ENCODE data around the gene ATF7.
"Not testable (repeated sequence)": the region's sequence is repeated elsewhere in the genome, so short reads cannot be mapped to it uniquely, and the experiment has no call there.

ATF7 gene

DNA sequence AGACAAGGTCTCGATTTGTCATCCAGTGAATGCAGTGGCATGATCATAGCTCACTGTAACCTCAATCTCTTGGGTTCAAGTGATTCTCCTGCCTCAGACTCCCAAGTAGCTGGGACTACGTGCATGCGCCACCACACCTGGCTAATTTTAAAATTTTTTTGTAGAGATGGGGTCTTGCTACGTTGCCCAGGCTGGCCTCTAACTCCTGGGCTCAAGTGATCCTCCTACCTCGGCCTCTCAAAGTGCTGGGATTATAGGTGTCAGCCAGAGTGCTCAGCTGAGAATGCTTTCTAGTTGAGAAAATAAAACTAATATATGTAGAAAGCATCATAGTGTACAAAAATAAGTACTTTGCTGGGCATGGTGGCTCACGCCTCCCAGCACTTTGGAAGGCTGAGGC, 77.8 kb downstream of the ATF7 start:
- H3K27me3 ChIP-seq (ENCODE audit: control insufficient read depth in 3 of 3, insufficient read depth in 3 of 3, low read depth in 1 of 3, low read length in 3 of 3); H3K4me2 ChIP-seq (ENCODE audit: insufficient read depth, low read length, poor library complexity, severe bottlenecking); H4K91ac ChIP-seq (ENCODE audit: low read depth, low read length, poor library complexity); H3K4me3 ChIP-seq (ENCODE audit: low read length in 2 of 2); H3K18ac ChIP-seq (ENCODE audit: low read length); H2BK12ac ChIP-seq (ENCODE audit: low read length); H2AFZ ChIP-seq (ENCODE audit: low read length); H3K27ac ChIP-seq (replicated peaks; ENCODE audit: low read length); H2BK15ac ChIP-seq (ENCODE audit: low read length); H3K4me1 ChIP-seq (ENCODE audit: control insufficient read depth in 2 of 2, insufficient read depth in 1 of 2, low read depth in 1 of 2, low read length in 2 of 2); H3K14ac ChIP-seq (ENCODE audit: low read length); DNase-seq (ENCODE audit: low spot score); H3K9ac ChIP-seq (ENCODE audit: low read depth, low read length, poor library complexity); H2BK5ac ChIP-seq (ENCODE audit: low read length); H3K9me3 ChIP-seq (replicated peaks in 1 of 2; ENCODE audit: control insufficient read depth in 2 of 2, insufficient read depth in 1 of 2, low read depth in 1 of 2, low read length in 2 of 2); H3K4ac ChIP-seq (ENCODE audit: low read length); H2AK5ac ChIP-seq (ENCODE audit: low read depth, low read length); H3K23ac ChIP-seq (ENCODE audit: low read depth, low read length, poor library complexity); H4K8ac ChIP-seq (ENCODE audit: low read depth, low read length); H3K79me1 ChIP-seq (ENCODE audit: low read depth, low read length); H2BK120ac ChIP-seq (ENCODE audit: low read depth, low read length): not testable (repeated sequence)
- peaks cover 6 to 43% of the 10 kb centered on the region in 2 donors for H3K36me3 ChIP-seq (replicated peaks in 1 of 2; ENCODE audit: control insufficient read depth in 2 of 2, insufficient read depth in 2 of 2, low read length in 2 of 2)
- no CpG with 5 or more reads among the region's 6 CpGs for WGBS, 2 donors (ENCODE audit: extremely low coverage in 2 of 2, insufficient read length in 2 of 2, insufficient replicate concordance in 1 of 2)

DNA sequence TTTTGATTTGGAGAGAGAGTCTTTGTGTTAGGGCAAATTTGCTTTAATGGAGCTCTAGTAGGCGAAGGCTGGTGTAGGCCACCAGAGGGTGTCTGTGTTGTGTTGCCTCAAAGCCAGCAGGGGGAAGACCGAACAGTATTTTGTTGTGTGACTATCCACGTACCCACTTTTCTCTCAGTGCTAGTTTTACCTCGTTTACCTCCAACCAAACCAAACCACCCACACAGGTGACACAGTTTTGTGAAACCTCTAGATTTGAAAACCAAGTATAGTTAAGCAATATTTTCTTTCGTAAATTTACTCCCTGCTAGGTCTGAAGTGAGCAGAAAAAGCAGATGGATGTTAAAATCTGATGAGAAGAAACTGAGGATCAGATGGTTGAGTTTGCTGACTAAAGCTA, 82.6 kb downstream of the ATF7 start:
- peaks cover 14 to 53% of the 10 kb centered on the region in 2 donors for H3K36me3 ChIP-seq (replicated peaks in 1 of 2; ENCODE audit: control insufficient read depth in 2 of 2, insufficient read depth in 2 of 2, low read length in 2 of 2)
- no peaks in the 10 kb centered on the region for H3K27me3 ChIP-seq (ENCODE audit: control insufficient read depth in 3 of 3, insufficient read depth in 3 of 3, low read depth in 1 of 3, low read length in 3 of 3)
- no peak overlapping the region for H3K18ac ChIP-seq (ENCODE audit: low read length)
- H2AFZ ChIP-seq (ENCODE audit: low read length) = no peak overlapping the region
- H3K4me2 ChIP-seq (ENCODE audit: insufficient read depth, low read length, poor library complexity, severe bottlenecking) = no peak overlapping the region
- no peak overlapping the region for H3K4me3 ChIP-seq (ENCODE audit: low read length in 2 of 2)
- no peak overlapping the region for H2AK5ac ChIP-seq (ENCODE audit: low read depth, low read length)
- no peak overlapping the region for H3K27ac ChIP-seq (replicated peaks; ENCODE audit: low read length)
- no peak overlapping the region for H3K9ac ChIP-seq (ENCODE audit: low read depth, low read length, poor library complexity)
- no peak overlapping the region for H2BK15ac ChIP-seq (ENCODE audit: low read length)
- H2BK5ac ChIP-seq (ENCODE audit: low read length) = no peak overlapping the region
- H3K4me1 ChIP-seq (ENCODE audit: control insufficient read depth in 2 of 2, insufficient read depth in 1 of 2, low read depth in 1 of 2, low read length in 2 of 2) = no peaks in the 10 kb centered on the region
- no peak overlapping the region for H4K8ac ChIP-seq (ENCODE audit: low read depth, low read length)
- no peak overlapping the region for H4K91ac ChIP-seq (ENCODE audit: low read depth, low read length, poor library complexity)
- no peak overlapping the region for H3K4ac ChIP-seq (ENCODE audit: low read length)
- H3K23ac ChIP-seq (ENCODE audit: low read depth, low read length, poor library complexity) = no peak overlapping the region
- peak; percentile 26 for DNase-seq (ENCODE audit: low spot score)
- peaks cover 0 to 2% of the 10 kb centered on the region in 2 donors for H3K9me3 ChIP-seq (replicated peaks in 1 of 2; ENCODE audit: control insufficient read depth in 2 of 2, insufficient read depth in 1 of 2, low read depth in 1 of 2, low read length in 2 of 2)
- no peak overlapping the region for H2BK12ac ChIP-seq (ENCODE audit: low read length)
- H3K14ac ChIP-seq (ENCODE audit: low read length) = no peak overlapping the region
- H3K79me1 ChIP-seq (ENCODE audit: low read depth, low read length) = no peaks in the 10 kb centered on the region
- no CpG with 5 or more reads among the region's 5 CpGs for WGBS, 2 donors (ENCODE audit: extremely low coverage in 2 of 2, insufficient read length in 2 of 2, insufficient replicate concordance in 1 of 2)
- H2BK120ac ChIP-seq (ENCODE audit: low read depth, low read length) = no peak overlapping the region

DNA sequence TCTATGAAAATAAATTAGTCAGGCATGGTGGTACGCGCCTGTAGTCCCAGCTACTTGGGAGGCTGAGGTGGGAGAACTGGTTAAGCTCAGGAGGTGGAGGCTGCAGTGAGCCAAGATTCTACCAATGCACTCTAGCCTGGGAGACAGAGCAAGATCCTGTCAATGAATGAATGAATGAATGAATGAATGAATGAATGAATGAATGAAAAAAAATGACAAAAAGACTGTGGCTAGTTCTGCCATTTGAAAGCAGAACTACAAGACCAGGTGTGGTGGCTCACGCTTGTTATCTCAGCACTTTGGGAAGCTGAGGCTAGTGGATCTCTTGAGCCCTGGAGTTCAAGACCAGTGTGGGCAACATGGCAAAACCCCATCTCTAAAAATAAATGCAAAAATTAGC, 86.7 kb downstream of the ATF7 start:
- Histone ChIP-seq H3K23ac (ENCODE audit: low read depth, low read length, poor library complexity) (no peak overlapping the region), H3K27ac (replicated peaks; ENCODE audit: low read length) (no peak overlapping the region), H2BK12ac (ENCODE audit: low read length) (no peak overlapping the region), H3K9me3 (replicated peaks in 1 of 2; ENCODE audit: control insufficient read depth in 2 of 2, insufficient read depth in 1 of 2, low read depth in 1 of 2, low read length in 2 of 2) (no peaks in the 10 kb centered on the region), H4K8ac (ENCODE audit: low read depth, low read length) (no peak overlapping the region), H3K79me1 (ENCODE audit: low read depth, low read length) (no peaks in the 10 kb centered on the region), H3K27me3 (ENCODE audit: control insufficient read depth in 3 of 3, insufficient read depth in 3 of 3, low read depth in 1 of 3, low read length in 3 of 3) (no peaks in the 10 kb centered on the region), H3K18ac (ENCODE audit: low read length) (no peak overlapping the region), H3K4ac (ENCODE audit: low read length) (no peak overlapping the region), H3K36me3 (replicated peaks in 1 of 2; ENCODE audit: control insufficient read depth in 2 of 2, insufficient read depth in 2 of 2, low read length in 2 of 2) (peaks cover 16 to 78% of the 10 kb centered on the region in 2 donors), H2AK5ac (ENCODE audit: low read depth, low read length) (no peak overlapping the region), H3K4me3 (ENCODE audit: low read length in 2 of 2) (no peak overlapping the region), H2BK120ac (ENCODE audit: low read depth, low read length) (no peak overlapping the region), H3K14ac (ENCODE audit: low read length) (no peak overlapping the region), H3K9ac (ENCODE audit: low read depth, low read length, poor library complexity) (no peak overlapping the region), H2BK15ac (ENCODE audit: low read length) (no peak overlapping the region), H3K4me2 (ENCODE audit: insufficient read depth, low read length, poor library complexity, severe bottlenecking) (no peak overlapping the region), H2BK5ac (ENCODE audit: low read length) (no peak overlapping the region), H3K4me1 (ENCODE audit: control insufficient read depth in 2 of 2, insufficient read depth in 1 of 2, low read depth in 1 of 2, low read length in 2 of 2) (no peaks in the 10 kb centered on the region), H2AFZ (ENCODE audit: low read length) (no peak overlapping the region), H4K91ac (ENCODE audit: low read depth, low read length, poor library complexity) (no peak overlapping the region)
- DNase-seq (ENCODE audit: low spot score) = no peak
- no CpG with 5 or more reads among the region's 3 CpGs for WGBS, 2 donors (ENCODE audit: extremely low coverage in 2 of 2, insufficient read length in 2 of 2, insufficient replicate concordance in 1 of 2)

DNA sequence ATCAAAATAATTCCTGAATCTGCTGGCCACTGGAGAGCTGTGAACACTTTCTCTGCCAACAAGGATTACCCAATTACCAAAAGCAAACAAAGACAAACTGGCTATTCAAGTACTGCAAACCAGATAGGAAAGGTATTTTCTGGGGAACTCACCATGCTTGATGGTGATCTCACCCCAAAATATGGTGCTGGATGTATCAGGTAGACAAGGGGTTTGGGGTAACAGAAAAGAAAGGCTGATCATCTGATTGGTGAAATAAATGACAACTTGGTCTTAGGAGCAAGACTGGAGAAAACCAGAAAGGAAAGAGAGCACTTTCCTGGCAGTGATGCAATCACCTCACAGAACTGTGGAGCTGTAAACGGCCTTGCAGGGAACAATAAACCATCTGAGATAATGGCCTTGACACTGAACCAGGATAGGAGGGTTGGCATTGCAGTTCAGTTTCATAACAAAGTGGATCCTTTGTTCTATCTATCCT, 87.9 kb downstream of the ATF7 start:
- Histone ChIP-seq H3K36me3 (replicated peaks in 1 of 2; ENCODE audit: control insufficient read depth in 2 of 2, insufficient read depth in 2 of 2, low read length in 2 of 2) (peaks cover 18 to 84% of the 10 kb centered on the region in 2 donors), H3K18ac (ENCODE audit: low read length) (no peak overlapping the region), H3K14ac (ENCODE audit: low read length) (no peak overlapping the region), H4K8ac (ENCODE audit: low read depth, low read length) (no peak overlapping the region), H3K27me3 (ENCODE audit: control insufficient read depth in 3 of 3, insufficient read depth in 3 of 3, low read depth in 1 of 3, low read length in 3 of 3) (no peaks in the 10 kb centered on the region), H3K23ac (ENCODE audit: low read depth, low read length, poor library complexity) (no peak overlapping the region), H2BK15ac (ENCODE audit: low read length) (no peak overlapping the region), H3K9ac (ENCODE audit: low read depth, low read length, poor library complexity) (no peak overlapping the region), H3K4me1 (ENCODE audit: control insufficient read depth in 2 of 2, insufficient read depth in 1 of 2, low read depth in 1 of 2, low read length in 2 of 2) (no peaks in the 10 kb centered on the region), H3K4ac (ENCODE audit: low read length) (no peak overlapping the region), H2BK12ac (ENCODE audit: low read length) (no peak overlapping the region), H3K79me1 (ENCODE audit: low read depth, low read length) (no peaks in the 10 kb centered on the region), H4K91ac (ENCODE audit: low read depth, low read length, poor library complexity) (no peak overlapping the region), H3K9me3 (replicated peaks in 1 of 2; ENCODE audit: control insufficient read depth in 2 of 2, insufficient read depth in 1 of 2, low read depth in 1 of 2, low read length in 2 of 2) (no peaks in the 10 kb centered on the region), H2AFZ (ENCODE audit: low read length) (no peak overlapping the region), H2BK5ac (ENCODE audit: low read length) (no peak overlapping the region), H3K4me3 (ENCODE audit: low read length in 2 of 2) (no peak overlapping the region), H3K4me2 (ENCODE audit: insufficient read depth, low read length, poor library complexity, severe bottlenecking) (no peak overlapping the region), H2BK120ac (ENCODE audit: low read depth, low read length) (no peak overlapping the region), H2AK5ac (ENCODE audit: low read depth, low read length) (no peak overlapping the region), H3K27ac (replicated peaks; ENCODE audit: low read length) (no peak overlapping the region)
- DNase-seq (ENCODE audit: low spot score) = no peak
- WGBS, 2 donors (ENCODE audit: extremely low coverage in 2 of 2, insufficient read length in 2 of 2, insufficient replicate concordance in 1 of 2) = no CpG with 5 or more reads among the region's 1 CpG
